ENCODE results near the gene FOLR3. TPM values are rescaled to one million over a fixed set of nuclear protein-coding genes. Genes with fewer than 3 reads are reported as not detected.

Gene FOLR3
- total RNA-seq, 4 donors from 2014 or later, result 0.68 to 0.88 TPM; not detected in 2

DNA sequence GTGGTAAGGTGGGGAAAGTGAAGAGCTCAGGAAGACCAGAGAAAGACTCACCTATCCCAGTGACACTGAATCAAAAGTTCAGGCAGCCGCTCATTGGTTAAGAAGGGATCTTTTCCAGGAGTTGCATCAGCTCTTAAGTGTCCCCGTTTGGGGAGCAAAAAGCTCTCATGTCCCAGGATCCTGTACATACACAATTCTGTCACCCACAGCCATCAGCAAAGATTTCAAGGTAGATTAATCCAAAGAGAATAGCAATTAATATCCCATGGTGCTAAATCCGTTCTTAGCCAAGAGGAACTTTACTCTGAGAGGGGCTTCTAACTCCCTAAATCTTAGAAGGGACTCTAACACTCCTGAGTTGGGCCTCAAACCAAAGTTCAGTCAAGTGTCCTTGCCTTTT is 19.3 kb downstream of the FOLR3 start:
- TF ChIP-seq, protein P1, sequence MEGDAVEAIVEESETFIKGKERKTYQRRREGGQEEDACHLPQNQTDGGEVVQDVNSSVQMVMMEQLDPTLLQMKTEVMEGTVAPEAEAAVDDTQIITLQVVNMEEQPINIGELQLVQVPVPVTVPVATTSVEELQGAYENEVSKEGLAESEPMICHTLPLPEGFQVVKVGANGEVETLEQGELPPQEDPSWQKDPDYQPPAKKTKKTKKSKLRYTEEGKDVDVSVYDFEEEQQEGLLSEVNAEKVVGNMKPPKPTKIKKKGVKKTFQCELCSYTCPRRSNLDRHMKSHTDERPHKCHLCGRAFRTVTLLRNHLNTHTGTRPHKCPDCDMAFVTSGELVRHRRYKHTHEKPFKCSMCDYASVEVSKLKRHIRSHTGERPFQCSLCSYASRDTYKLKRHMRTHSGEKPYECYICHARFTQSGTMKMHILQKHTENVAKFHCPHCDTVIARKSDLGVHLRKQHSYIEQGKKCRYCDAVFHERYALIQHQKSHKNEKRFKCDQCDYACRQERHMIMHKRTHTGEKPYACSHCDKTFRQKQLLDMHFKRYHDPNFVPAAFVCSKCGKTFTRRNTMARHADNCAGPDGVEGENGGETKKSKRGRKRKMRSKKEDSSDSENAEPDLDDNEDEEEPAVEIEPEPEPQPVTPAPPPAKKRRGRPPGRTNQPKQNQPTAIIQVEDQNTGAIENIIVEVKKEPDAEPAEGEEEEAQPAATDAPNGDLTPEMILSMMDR (IDR thresholded peaks at IDR 0.05; ENCODE audit: low read depth), result no peak

DNA sequence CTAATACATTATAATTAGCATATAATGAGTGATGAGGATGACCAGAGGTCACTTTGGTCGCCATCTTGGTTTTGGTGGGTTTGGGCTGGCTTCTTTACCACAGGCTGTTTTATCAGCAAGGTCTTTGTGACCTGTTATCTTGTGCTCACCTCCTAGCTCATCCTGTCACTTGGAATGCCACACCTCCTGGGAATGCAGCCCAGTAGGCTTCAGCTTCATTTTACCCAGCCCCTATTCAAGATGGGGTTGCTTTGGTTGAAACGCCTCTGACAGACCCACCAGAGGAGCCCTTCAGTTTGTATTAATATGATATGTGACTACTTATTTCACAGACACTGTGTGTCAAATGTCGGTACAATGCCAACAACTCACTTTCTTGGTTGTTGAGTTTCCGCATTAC is 20.2 kb downstream of the FOLR3 start:
- TF ChIP-seq, protein P1 (IDR thresholded peaks at IDR 0.05; ENCODE audit: low read depth), result no peak

DNA sequence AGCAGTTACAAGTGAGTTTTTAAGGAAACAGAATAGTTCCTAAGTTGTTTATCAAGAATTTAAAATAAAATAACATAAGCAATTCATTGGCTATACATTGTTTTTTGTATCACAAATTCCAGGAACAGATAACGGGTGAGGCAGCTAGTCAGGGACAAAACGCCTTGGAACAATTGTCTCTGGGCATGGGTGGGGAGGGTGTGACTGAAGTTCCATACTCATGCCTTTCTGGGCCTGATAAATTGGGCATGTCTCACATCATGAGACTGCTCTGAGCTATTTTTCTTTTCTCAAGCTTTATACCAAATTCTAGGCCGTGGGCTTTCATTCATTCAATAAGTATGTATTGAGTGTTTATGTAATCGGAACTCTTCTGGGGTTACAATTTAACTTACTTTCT is 21.6 kb downstream of the FOLR3 start:
- TF ChIP-seq, protein P1 (IDR thresholded peaks at IDR 0.05; ENCODE audit: low read depth), result no peak

DNA sequence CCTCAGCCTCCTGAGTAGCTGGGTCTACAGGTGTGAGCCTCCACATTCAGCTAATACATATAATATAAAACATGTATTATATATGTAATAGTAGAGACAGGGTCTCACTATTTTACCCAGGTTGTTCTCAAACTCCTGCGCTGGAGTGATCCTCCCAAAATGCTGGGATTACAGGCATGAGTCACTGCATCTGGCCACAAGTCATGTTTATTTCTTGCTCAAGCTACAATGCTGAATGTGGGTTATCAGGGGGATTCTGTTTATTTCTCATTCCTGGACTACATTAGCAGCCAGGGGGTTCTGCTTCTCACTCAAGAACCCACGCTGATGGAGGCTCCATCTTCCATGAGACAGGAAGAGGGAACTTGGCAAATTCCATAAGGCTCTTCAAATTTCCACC is 24.8 kb downstream of the FOLR3 start:
- TF ChIP-seq, protein P1 (IDR thresholded peaks at IDR 0.05; ENCODE audit: low read depth), result no peak

DNA sequence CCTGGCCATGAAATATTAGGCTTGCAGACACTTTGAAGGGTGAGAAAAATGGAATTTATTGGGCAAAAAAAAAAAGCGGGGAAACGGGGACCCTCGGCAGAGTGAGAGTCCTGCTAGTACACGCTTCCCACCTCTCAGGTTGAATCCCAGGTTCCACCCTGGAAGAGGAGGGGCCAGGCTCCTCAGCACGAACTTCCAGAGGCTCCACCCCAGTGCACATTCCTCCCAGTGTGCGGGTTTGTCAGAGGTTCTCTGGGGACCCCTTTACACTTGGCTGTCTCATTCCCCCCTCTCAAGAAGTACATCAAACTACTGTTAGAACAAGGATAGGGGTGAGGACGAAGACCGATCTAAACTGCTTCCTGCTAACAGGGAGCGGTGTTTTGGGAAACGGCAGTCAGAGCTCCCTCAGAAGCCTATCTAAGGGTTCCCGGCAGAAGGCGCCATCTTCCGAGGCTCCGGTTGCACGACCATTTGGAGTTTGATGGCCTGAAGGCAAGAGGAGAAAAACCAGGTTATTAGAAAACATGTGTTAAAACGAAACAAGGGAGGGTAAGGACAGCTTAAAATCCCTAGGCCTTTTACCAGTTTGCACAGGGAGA is 27.5 kb downstream of the FOLR3 start:
- TF ChIP-seq, protein P1 (IDR thresholded peaks at IDR 0.05; ENCODE audit: low read depth), result no peak

DNA sequence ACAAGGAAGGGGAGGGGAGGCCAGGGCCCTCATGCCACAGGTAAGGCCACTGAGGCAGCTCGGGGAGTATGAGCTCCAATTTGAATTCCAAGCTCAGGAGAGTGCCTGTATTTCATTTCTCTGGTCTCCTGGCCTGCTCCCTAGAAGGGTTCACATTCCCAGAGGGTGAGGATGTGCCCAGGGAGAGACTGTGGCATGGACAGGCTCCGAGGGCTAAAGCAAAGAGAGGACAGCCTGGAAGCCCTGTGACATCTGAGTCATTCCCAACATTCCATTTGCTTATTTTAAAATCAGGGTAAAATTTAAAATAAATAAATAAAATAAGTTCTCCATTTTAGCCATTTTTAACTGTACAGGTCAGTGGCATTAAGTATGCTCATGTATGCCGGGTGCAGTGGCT is 37.8 kb downstream of the FOLR3 start:
- TF ChIP-seq, protein P1 (IDR thresholded peaks at IDR 0.05; ENCODE audit: low read depth), result no peak

DNA sequence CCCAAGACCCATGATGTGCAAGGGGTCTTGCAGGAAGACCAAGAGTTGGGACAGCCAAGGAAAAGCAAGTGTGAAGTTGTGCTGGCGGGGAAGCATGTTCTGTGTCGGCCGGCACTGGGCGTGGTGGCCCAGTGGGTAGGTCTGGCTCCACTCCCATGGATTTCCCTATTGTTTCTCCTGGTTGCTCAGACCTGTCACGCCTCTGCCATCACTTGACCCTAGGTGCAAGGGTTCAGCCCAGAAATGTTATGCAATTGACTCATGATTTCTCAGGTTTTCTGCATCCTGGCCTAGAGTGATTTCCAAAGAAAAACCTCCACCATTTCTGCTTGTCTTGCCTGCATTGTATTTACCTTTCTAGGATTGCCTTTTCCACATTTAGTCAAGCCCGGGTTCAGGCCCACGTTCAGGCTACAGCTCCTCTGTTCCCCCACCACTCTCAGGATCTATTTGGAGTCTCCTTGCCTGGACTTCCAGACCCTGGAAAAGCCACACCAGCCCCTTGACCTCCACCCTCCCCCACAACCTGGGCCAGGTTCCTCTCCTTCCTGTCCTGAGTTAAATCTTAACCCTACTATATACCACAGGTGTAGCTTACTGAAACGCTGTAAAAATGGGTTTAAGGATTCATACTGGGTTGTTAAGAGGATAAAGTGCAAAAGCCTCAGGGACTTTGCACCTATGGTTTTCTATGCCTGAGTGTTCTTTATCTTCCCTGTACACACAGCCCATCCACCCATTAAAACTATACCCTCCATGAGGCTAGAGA is 39.0 kb downstream of the FOLR3 start:
- TF ChIP-seq, protein P1 (IDR thresholded peaks at IDR 0.05; ENCODE audit: low read depth), result no peak
